Activated gamma-delta T cell treated with Interleukin-2 at 50 U/mL for 16 hours (primary cell): Measurements from ENCODE around the gene AP1AR.
"Not testable (repeated sequence)": the region's sequence is repeated elsewhere in the genome, so short reads cannot be mapped to it uniquely, and the experiment has no call there.

Source experiments
- DNase-seq: peaks from one replicate; pipeline ENCODE4 v3.0.0-alpha.2; 2020

AP1AR gene

GRCh38 chr4:112279025-112279881 is 47.7 kb downstream of the AP1AR start:
- DNase-seq: no peak

GRCh38 chr4:112279882-112280315 is 48.3 kb downstream of the AP1AR start:
- DNase-seq: no peak

- DNase-seq: no peak
Observed at GRCh38 chr4:112280386-112281056, 48.9 kb downstream of the AP1AR start.

DNA sequence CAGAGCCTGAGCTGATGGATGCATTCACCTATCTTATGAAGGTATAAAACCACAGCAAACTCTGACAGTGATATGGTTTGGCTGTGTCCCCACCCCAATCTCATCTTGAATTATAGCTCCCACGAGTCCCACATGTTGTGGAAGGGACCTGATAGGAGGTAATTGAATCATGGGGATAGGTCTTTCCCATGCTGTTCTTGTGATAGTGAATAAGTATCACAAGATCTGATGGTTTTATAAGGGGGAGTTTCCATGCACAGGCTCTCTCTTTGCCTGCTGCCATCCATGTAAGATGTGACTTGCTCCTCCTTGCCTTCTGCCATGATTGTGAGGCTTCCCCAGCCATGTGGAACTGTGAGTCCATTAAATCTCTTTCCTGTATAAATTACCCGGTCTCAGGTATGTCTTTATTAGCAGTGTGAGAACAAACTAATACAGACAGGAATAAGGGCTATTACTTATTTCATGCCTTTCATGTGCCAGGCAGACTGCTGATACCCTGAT is 50.4 kb downstream of the AP1AR start:
- not testable (repeated sequence) for DNase-seq

GRCh38 chr4:112282860-112283667 is 51.5 kb downstream of the AP1AR start:
- no peak for DNase-seq

GRCh38 chr4:112284166-112284565 is 52.6 kb downstream of the AP1AR start:
- DNase-seq: no peak

- no peak for DNase-seq
Observed at GRCh38 chr4:112284662-112285411, 53.2 kb downstream of the AP1AR start.

DNA sequence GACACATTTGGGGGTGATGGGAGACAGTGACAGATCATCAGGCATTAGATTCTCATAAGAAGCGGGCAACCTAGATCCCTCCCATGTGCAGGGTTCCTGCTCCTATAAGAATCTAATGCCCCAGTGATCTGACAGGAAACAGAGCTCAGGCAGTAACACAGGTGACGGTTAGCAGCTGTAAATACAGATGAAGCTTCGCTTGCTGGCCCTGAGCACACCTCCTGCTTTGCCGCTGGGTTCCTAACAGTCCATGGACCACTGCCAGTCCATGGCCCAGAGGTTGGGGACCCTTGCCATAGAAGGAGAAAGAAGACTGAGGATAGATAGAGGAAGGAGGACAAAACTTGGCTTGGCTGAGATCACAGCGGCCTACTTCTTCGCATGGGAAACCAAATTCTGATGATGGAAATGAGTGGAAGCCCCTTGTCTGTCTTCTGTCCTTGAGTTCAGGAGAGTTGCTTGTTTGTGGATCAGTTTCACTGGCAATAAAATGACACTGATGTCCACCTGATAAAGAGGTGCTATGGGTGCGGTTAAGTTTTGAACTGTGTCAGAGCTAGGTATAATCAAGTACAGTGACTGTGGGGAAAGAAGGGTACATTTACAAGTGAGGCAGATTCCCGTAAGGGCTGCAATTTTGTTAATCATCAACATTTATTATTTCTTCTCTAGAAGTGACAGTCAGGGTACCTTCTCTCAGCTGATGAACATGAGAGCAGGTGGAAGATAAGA is 55.8 kb downstream of the AP1AR start:
- no peak for DNase-seq

DNA sequence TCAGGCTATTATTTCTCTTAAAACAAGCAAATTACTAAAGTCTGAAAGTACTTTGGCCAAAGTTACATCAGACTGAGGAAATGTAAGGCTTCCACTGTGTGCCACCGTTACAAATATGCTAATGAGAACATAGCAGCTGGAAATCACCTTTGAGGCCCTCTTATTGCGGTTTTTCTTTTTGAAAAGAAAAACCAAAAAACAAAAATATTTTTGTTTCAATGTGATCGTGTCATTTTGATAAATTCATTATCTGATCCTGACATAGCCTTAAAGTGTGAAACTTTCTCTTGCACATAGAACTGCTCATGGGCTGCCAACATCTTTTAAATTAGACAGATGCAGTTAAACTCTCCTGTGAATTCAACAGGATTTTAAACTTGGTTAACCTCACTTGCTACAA is 56.9 kb downstream of the AP1AR start:
- no peak for DNase-seq

DNA sequence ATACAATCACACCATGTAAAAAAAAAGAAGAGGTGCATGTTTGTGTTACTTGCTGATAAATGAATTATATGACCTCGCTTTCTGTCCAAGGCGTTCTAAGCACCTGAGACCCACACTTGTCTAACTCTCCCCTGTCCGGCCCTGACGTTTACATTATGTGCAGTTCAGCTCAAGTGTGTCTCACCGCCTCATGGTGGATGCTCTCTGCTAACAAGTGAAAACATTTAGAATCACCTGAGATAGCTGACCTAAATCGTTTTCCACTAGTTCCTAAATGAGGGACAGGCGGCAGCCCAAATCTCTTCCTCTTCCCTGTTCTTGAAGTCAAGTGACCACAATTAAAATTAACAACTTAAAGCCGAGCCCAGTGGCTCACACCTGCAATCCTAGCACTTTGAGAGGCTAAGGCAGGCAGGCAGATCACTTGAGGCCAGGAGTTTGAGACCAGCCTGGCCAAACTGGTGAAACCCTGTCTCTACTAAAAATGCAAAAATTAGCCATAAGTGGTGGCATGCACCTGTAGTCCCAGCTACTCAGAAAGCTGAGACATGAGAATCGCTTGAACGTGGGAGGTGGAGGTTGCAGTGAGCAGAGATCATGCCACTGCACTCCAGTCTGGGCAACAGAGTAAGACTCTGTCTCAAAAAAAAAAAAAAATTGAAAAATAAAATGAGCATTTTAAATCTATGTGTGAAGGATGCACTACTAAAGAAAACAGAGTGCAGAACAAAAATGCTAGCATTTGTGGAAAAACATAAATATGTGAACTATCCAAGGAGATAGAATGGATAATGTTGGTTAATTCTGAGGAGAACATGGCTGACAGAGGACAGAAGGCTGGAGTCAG is 58.0 kb downstream of the AP1AR start:
- no peak for DNase-seq

GRCh38 chr4:112290341-112290740 is 58.8 kb downstream of the AP1AR start:
- no peak for DNase-seq

GRCh38 chr4:112296949-112297880 is 65.6 kb downstream of the AP1AR start, which contains the start of gene ALPK1:
TSS of gene ALPK1 (plus strand) at chr4:112297369.
- DNase-seq: no peak

- no peak for DNase-seq
Observed at GRCh38 chr4:112299721-112300120, 68.1 kb downstream of the AP1AR start.

DNA sequence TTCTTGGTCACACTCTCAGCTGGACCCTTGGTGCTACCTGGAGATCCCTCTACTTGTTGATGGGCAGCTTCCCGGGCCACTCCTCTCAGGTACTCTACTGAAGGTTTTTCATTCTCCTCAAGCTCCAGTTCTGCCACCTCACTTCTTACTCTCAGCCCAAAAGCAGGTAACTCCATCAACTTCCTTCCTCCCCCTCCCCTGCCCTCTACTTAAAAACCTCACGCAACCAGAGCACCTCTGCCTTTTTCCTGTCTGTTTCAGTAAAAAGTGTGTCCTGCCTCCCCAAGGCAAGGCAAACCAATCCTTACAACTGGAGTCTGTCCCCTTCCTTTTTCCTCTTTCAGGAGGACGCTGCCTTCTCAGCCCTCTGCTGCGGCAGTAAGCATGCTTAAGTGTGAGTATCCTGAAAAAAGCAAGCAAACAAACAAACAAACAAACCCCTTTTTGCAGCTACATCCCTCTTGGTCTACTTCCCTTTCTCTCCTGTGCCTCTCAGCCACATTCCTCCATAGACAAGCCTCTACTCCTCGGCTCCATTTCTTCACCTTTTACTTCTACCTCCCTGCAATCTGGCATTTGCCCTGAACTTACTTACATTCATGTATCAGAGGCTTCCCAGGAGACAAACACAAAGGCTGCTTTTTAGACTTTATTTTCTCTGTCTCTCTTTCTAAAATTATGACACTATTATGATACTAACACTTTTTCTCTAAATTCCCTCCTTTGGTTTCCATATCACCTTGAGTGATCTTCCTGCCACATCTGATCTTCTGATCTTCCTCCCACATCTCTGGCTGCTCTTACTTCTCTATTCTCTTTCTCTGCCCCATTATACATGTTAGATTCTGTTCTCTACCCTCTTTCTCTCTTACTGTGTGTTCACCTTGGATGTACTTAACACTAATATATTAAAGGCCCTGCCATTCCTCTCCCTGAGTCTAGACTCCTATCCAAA is 71.0 kb downstream of the AP1AR start:
- no peak for DNase-seq

DNA sequence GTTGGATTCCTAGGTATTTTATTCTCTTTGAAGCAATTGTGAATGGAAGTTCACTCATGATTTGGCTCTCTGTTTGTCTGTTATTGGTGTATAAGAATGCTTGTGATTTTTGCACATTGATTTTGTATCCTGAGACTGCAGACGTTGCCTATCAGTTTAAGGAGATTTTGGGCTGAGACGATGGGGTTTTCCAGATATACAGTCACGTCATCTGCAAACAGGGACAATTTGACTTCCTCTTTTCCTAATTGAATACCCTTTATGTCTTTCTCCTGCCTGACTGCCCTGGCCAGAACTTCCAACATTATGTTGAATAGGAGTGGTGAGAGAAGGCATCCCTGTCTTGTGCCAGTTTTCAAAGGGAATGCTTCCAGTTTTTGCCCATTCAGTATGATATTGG is 73.9 kb downstream of the AP1AR start:
- DNase-seq: not testable (repeated sequence)

GRCh38 chr4:112309263-112309791 is 77.7 kb downstream of the AP1AR start:
- not testable (repeated sequence) for DNase-seq

GRCh38 chr4:112311516-112311915 is 79.9 kb downstream of the AP1AR start:
- DNase-seq: no peak
